HG03460 (cell line): ENCODE measurements around the gene DNPEP.

ENCODE experiments used
- ATAC-seq: cut with Tn5 transposase; IDR thresholded peaks from one replicate; pipeline ENCODE4 v1.9.1; 2021; ENCODE audit not compliant: unreplicated experiment

DNPEP gene

GRCh38 chr2:219368690-219369191 is 19.0 kb downstream of the DNPEP start:
- ATAC-seq, result no peak

GRCh38 chr2:219362524-219363164 is 25.1 kb downstream of the DNPEP start:
- ATAC-seq, result peak; percentile 86

- no peak for ATAC-seq
These were observed 25.6 kb downstream of the DNPEP start for GRCh38 chr2:219362072-219362471.

GRCh38 chr2:219358170-219359075 is 29.3 kb downstream of the DNPEP start:
- no peak for ATAC-seq

DNA sequence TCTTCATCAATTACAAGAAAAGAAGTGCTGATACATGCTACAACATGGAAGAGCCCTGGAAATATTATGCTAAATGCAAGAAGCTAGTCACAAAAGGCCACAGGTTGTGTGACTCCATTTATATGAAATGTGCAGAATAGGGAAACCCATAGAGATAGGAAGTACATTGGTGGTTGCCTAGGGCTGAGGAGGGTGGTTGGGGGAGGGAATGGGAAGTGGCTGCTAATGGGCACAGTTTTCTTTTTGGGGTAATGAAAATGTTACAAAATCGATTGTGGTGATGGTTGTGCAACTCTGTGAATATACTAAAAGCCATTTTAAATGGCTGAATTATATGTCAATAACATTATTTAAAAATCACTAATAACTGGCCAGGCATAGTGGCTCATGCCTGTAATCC is 30.9 kb downstream of the DNPEP start:
- ATAC-seq, result no peak

- ATAC-seq, result no peak
These were observed 33.1 kb downstream of the DNPEP start for GRCh38 chr2:219354582-219354981.

DNA sequence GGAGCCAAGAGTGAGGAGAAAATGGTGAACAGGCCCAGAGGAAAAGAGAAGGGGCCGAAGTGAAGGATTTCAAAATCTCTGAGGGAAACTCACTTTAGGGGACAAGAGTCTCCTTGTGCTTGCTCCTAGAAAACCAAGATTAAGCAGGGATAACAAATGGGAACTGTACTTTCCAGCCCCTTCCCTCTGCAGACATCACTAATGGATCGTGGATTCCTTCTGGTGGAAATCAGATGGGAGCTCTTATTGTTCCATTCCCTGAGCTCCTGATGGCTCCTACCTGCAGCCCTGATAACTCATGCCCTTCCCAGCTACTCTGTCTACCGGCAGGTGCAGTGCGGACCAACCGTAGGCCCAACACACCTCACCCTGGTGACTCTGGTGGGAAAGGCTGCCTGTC is 34.6 kb downstream of the DNPEP start:
- ATAC-seq, result no peak

DNA sequence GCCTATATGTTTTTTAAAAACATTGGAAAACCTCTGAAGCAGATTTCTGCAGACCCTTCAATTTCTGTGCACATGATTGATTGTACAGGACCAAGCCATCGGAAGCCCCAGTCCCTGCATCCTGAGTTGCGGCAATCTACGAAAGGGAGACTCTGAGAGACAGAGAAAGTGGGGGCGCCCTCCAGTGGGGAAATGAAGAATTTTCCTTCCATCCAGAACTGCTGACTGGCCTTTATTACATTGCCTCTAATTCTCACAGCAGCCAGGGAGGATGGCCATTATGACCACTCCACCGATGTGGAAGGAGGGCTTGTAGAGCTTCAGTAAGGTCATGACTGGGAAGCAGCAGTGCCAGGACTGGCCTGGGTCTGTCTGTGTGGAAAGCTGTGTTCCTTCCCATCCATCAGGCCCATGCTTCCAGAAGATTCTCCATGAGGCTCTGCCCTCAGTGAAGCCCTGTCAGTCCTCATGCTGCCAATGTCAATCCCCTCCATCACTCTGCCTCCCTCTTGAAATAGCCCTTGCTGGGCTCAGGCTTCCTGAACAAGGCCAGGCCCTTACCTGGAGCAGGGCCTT is 35.2 kb downstream of the DNPEP start:
- ATAC-seq, result no peak

DNA sequence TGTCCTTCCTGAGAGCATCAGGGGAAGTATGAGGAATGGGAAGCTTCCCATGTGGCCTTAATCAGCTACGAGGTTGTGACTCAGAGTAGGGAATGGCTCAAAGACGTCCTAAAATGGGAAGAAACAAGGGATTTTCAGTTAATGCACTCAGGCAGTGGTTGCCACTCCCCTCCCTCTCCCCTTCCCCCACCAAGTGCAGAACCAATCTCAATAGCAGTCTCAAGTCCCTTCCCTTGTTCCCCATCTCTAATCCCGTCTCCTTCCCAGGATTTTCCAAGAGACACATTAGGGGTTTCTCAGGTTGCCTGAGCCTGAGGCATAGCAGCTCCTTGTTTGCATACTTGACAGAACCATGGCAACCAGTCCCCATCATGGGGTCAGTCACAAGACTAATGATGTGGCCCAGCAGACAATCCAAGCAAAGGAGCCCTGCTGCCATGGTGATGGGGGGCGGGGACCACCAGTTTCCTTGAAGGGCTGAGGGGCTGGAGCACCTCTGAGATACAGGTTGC is 36.9 kb downstream of the DNPEP start:
- ATAC-seq, result no peak

GRCh38 chr2:219350215-219350614 is 37.5 kb downstream of the DNPEP start:
- ATAC-seq, result no peak

- no peak for ATAC-seq
These were observed 42.8 kb downstream of the DNPEP start for GRCh38 chr2:219344751-219345430.

- no peak for ATAC-seq
These were observed 52.3 kb downstream of the DNPEP start for GRCh38 chr2:219335373-219335786.

DNA sequence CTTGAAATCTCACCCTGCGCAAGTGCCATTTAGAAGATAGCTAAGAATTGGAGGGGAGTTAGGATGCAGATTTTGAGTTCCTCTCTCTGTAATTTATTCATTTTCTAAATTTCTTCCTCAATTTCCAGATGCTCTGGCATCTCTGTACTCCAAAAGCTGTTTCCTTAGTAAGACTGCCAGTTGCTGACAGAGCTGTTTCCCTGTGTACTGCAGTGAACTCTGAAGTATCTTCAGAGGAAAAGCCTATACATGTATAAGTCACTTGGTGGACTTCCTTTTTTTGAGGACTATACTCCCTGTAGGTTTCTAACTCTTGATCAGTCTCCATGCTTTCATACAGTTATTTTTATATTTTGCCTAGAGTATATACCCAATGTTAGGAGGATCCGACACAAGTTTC is 53.6 kb downstream of the DNPEP start:
- ATAC-seq, result no peak

GRCh38 chr2:219332542-219332941 is 55.2 kb downstream of the DNPEP start, which contains the start of gene RESP18:
TSS of gene RESP18 (minus strand) at chr2:219332744.
- no peak for ATAC-seq

- ATAC-seq, result no peak
These were observed 56.0 kb downstream of the DNPEP start for GRCh38 chr2:219331560-219332213.

DNA sequence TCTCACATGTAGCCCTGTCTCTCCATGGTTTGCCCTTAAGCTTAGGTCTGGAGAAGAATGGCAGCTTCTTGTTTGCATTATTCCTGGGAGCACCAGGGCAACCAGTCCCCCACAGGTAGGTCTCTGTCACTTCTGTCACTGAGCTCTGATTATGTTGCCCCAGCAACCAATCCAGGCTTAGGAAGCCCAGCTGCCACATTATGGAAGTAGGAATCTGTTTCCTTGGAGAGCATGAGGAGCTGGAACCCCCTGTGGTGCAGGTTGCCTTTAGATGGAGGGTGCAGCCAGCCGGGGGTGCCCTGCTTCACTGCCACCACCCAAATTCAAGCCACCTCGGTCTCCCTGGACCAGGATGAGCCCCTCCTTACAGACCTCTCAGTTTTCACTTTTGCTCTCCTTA is 60.0 kb downstream of the DNPEP start:
- ATAC-seq, result no peak

DNA sequence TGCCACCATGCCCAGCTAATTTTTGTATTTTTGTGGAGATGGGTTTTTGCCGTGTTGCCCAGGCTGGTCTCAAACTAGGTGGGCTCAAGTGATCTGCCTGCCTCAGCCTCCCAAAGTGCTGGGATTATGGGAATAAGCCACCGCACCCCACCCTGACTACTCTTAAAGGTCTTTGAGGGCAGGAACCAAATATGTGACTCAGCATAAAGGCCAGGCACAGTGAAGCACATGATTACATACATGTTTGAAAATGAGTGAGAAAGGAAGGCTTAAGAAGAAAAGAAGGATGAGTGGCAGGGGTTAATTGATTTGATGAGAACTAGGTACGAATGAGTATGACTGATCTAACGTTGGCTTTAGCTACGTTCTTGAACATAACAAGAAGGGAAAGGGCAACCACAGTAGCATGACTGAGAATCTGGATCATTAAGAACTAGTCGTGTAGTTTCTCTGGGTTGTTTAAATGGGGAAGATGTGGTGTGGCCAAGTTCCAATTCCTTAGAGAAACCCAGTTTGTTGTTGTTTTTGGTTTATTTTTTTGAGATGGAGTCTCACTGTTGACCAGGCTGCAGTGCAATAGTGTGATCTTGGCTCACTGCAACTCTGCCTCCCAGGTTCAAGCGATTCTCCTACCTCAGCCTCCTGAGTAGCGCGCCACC is 61.9 kb downstream of the DNPEP start:
- ATAC-seq, result no peak

DNA sequence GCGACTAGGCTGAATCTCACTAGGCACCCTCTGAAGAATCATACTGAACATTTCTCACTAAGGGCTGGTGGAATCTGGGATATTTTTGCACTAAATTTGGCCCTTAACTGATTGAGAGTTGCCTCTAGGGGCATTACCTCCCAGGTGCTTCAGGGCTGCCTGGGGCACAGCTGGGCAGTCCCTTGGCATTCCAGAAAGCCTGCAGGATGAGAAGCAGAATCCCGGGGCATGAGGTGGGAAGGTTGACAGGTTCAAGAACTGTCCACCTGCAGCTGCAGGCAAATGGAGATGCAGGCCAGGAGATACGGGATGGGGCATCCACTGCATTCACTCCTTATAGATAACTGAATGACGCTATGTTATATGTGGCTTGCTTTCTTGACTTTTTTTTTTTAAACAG is 62.6 kb downstream of the DNPEP start:
- ATAC-seq, result no peak

GRCh38 chr2:219323434-219323833 is 64.3 kb downstream of the DNPEP start:
- no peak for ATAC-seq
